Measurements from ENCODE around the gene MAP10. TPM values are rescaled to one million over a fixed set of nuclear protein-coding genes. Genes with fewer than 3 reads are reported as not detected.

The MAP10 gene
- polyA plus RNA-seq, 1 experiment: 2.4 TPM

GRCh38 chr1:232845406-232845955 lies 40.3 kb downstream of the MAP10 start:
- Histone ChIP-seq H3K27ac (ENCODE audit: low read depth, low read length) (no peak overlapping the region), H3K9me3 (ENCODE audit: control insufficient read depth, insufficient read depth, low read length) (no peaks in the 10 kb centered on the region; the same call in 1 of the 2 replicates), H3K27me3 (ENCODE audit: control insufficient read depth, insufficient read depth, low read length) (no peaks in the 10 kb centered on the region), H3K4me3 (ENCODE audit: low read depth, low read length) (no peak overlapping the region)
- CTCF ChIA-PET: no interaction called here
- no peak for DNase-seq (ENCODE audit: low read depth, low spot score)
- POLR2A ChIA-PET: no interaction called here
- TF ChIP-seq CTCF (IDR thresholded peaks at IDR 0.05; ENCODE audit: low read depth, low read length): no peak

GRCh38 chr1:232851532-232851931 lies 46.3 kb downstream of the MAP10 start:
- no peak overlapping the region for H3K4me3 ChIP-seq (ENCODE audit: low read depth, low read length)
- H3K27ac ChIP-seq (ENCODE audit: low read depth, low read length): no peak overlapping the region
- no peaks in the 10 kb centered on the region for H3K27me3 ChIP-seq (ENCODE audit: control insufficient read depth, insufficient read depth, low read length)
- ChIA-PET CTCF (no interaction called here), POLR2A (no interaction called here)
- no peak for DNase-seq (ENCODE audit: low read depth, low spot score)
- no peak for TF ChIP-seq CTCF (IDR thresholded peaks at IDR 0.05; ENCODE audit: low read depth, low read length)
- H3K9me3 ChIP-seq (ENCODE audit: control insufficient read depth, insufficient read depth, low read length): no peaks in the 10 kb centered on the region

- Histone ChIP-seq H3K27me3 (ENCODE audit: control insufficient read depth, insufficient read depth, low read length) (no peaks in the 10 kb centered on the region), H3K4me3 (ENCODE audit: low read depth, low read length) (no peak overlapping the region), H3K9me3 (ENCODE audit: control insufficient read depth, insufficient read depth, low read length) (no peaks in the 10 kb centered on the region), H3K27ac (ENCODE audit: low read depth, low read length) (no peak overlapping the region)
- TF ChIP-seq CTCF (IDR thresholded peaks at IDR 0.05; ENCODE audit: low read depth, low read length): no peak
- POLR2A ChIA-PET: interaction anchor here (0.7 to 1.3 kb wide), 2 partner anchors 15 to 225 kb away, joined by 3 to 4 read pairs; no protein-coding TSS in a partner anchor
- CTCF ChIA-PET: interaction anchor here (0.8 kb wide), 1 partner anchor 97 kb away, joined by 3 read pairs; no protein-coding TSS in a partner anchor
- DNase-seq (ENCODE audit: low read depth, low spot score): peak; percentile 43
Observed at GRCh38 chr1:232853994-232854797, 49.0 kb downstream of the MAP10 start.

- no peak overlapping the region for H3K27ac ChIP-seq (ENCODE audit: low read depth, low read length)
- POLR2A ChIA-PET: interaction anchor here (0.7 to 1.3 kb wide), 2 partner anchors 14 to 226 kb away, joined by 3 to 4 read pairs; no protein-coding TSS in a partner anchor
- no peaks in the 10 kb centered on the region for H3K9me3 ChIP-seq (ENCODE audit: control insufficient read depth, insufficient read depth, low read length)
- no peak for DNase-seq (ENCODE audit: low read depth, low spot score)
- TF ChIP-seq CTCF (IDR thresholded peaks at IDR 0.05; ENCODE audit: low read depth, low read length): no peak
- CTCF ChIA-PET: interaction anchor here (0.8 kb wide), 1 partner anchor 97 kb away, joined by 3 read pairs; no protein-coding TSS in a partner anchor
- no peaks in the 10 kb centered on the region for H3K27me3 ChIP-seq (ENCODE audit: control insufficient read depth, insufficient read depth, low read length)
- H3K4me3 ChIP-seq (ENCODE audit: low read depth, low read length): no peak overlapping the region
Observed at GRCh38 chr1:232854798-232855159, 49.6 kb downstream of the MAP10 start.

GRCh38 chr1:232856541-232856940 lies 51.3 kb downstream of the MAP10 start:
- TF ChIP-seq CTCF (IDR thresholded peaks at IDR 0.05; ENCODE audit: low read depth, low read length): no peak
- Histone ChIP-seq H3K9me3 (ENCODE audit: control insufficient read depth, insufficient read depth, low read length) (no peaks in the 10 kb centered on the region), H3K4me3 (ENCODE audit: low read depth, low read length) (no peak overlapping the region), H3K27me3 (ENCODE audit: control insufficient read depth, insufficient read depth, low read length) (no peaks in the 10 kb centered on the region), H3K27ac (ENCODE audit: low read depth, low read length) (no peak overlapping the region)
- DNase-seq (ENCODE audit: low read depth, low spot score): no peak
- CTCF ChIA-PET: no interaction called here
- POLR2A ChIA-PET: interaction anchor here (1.1 kb wide), 1 partner anchor 35 kb away, joined by 4 read pairs; no protein-coding TSS in a partner anchor

Measured in AG04450 (cell line).